ENCODE results near the gene MSX2.
A peak's percentile ranks its signal among the peaks of the same experiment; 100 is the strongest.
"Not testable (repeated sequence)": the region's sequence is repeated elsewhere in the genome, so short reads cannot be mapped to it uniquely, and the experiment has no call there.

The MSX2 gene

GRCh38 chr5:174733836-174734235, 9.5 kb downstream of the MSX2 start:
- no peak for DNase-seq

GRCh38 chr5:174734571-174735497, 10.5 kb downstream of the MSX2 start:
- DNase-seq = peak; percentile 80

- peak; percentile 93 for DNase-seq
Observed at GRCh38 chr5:174735498-174736330, 11.3 kb downstream of the MSX2 start.

GRCh38 chr5:174736331-174736721, 11.9 kb downstream of the MSX2 start:
- peak; percentile 95 for DNase-seq

- DNase-seq = peak; percentile 56
Observed at GRCh38 chr5:174736777-174737176, 12.4 kb downstream of the MSX2 start.

GRCh38 chr5:174737330-174737729, 12.9 kb downstream of the MSX2 start:
- DNase-seq = peak; percentile 89

- no peak for DNase-seq
Observed at GRCh38 chr5:174741352-174741751, 17.0 kb downstream of the MSX2 start.

GRCh38 chr5:174744896-174745295, 20.5 kb downstream of the MSX2 start:
- no peak for DNase-seq

GRCh38 chr5:174745590-174746103, 21.3 kb downstream of the MSX2 start:
- DNase-seq = peak; percentile 71

- DNase-seq = no peak
Observed at GRCh38 chr5:174750711-174751110, 26.3 kb downstream of the MSX2 start.

- DNase-seq = peak; percentile 66
Observed at GRCh38 chr5:174751154-174752000, 27.0 kb downstream of the MSX2 start.

- no peak for DNase-seq
Observed at GRCh38 chr5:174752121-174752520, 27.7 kb downstream of the MSX2 start.

- DNase-seq = no peak
Observed at GRCh38 chr5:174755106-174755505, 30.7 kb downstream of the MSX2 start.

GRCh38 chr5:174759091-174759490, 34.7 kb downstream of the MSX2 start:
- peak; percentile 59 for DNase-seq

GRCh38 chr5:174760721-174761120, 36.3 kb downstream of the MSX2 start:
- no peak for DNase-seq

- DNase-seq = not testable (repeated sequence)
Observed at GRCh38 chr5:174761341-174761740, 37.0 kb downstream of the MSX2 start.

- no peak for DNase-seq
Observed at GRCh38 chr5:174764309-174764708, 39.9 kb downstream of the MSX2 start.

- no peak for DNase-seq
Observed at GRCh38 chr5:174765540-174765939, 41.2 kb downstream of the MSX2 start.

- DNase-seq = no peak
Observed at GRCh38 chr5:174767670-174768069, 43.3 kb downstream of the MSX2 start.

GRCh38 chr5:174769005-174769404, 44.6 kb downstream of the MSX2 start:
- DNase-seq = no peak

- no peak for DNase-seq
Observed at GRCh38 chr5:174773371-174773770, 49.0 kb downstream of the MSX2 start.

- DNase-seq = no peak
Observed at GRCh38 chr5:174775081-174775480, 50.7 kb downstream of the MSX2 start.

GRCh38 chr5:174777111-174777510, 52.7 kb downstream of the MSX2 start:
- no peak for DNase-seq
